ENCODE data around the gene NSDHL. TPM values are rescaled to one million over a fixed set of nuclear protein-coding genes. Genes with fewer than 3 reads are reported as not detected.

Gene NSDHL
- total RNA-seq, result 21.9 and 33.3 TPM in 2 replicates

GRCh38 chrX:152830312-152831305, at the start of gene NSDHL, which contains the start of gene CETN2:
Gene NSDHL (plus strand): TSS chrX:152831063. CDS start chrX:152846325, 15,262 bp downstream.
Gene CETN2 (minus strand): TSS chrX:152830757. CDS start chrX:152830710, 47 bp downstream.

GRCh38 chrX:152897222-152898131, 66.6 kb downstream of the NSDHL start, which contains the start of gene ZNF185:
Gene ZNF185 (plus strand): TSS chrX:152898067. CDS start chrX:152914490, 16,423 bp downstream.

Other genes starting within 250 kb of the NSDHL start
- gene GABRQ, start 193.2 kb upstream of the NSDHL start, total RNA-seq, result not detected in 2 replicates
- gene MAGEA3, start 132.3 kb upstream of the NSDHL start, total RNA-seq, result not detected in 2 replicates
- not detected in 2 replicates for gene CSAG2, start 121.8 kb upstream of the NSDHL start, total RNA-seq
- not detected in 2 replicates for gene MAGEA2B, start 116.4 kb upstream of the NSDHL start, total RNA-seq
- not detected in 2 replicates for gene CSAG1, start 97.3 kb upstream of the NSDHL start, total RNA-seq
- gene MAGEA12, start 97.3 kb upstream of the NSDHL start, total RNA-seq, result not detected in 2 replicates
- gene MAGEA2, start 77.2 kb upstream of the NSDHL start, total RNA-seq, result not detected in 2 replicates
- gene CSAG3, start 71.8 kb upstream of the NSDHL start, total RNA-seq, result not detected in 2 replicates
- gene MAGEA6, start 61.4 kb upstream of the NSDHL start, total RNA-seq, result not detected in 2 replicates
- gene CETN2, start 306 bp upstream of the NSDHL start, total RNA-seq, result 35.7 and 41.9 TPM in 2 replicates
- gene ZNF185, start 67.0 kb downstream of the NSDHL start, total RNA-seq, result 29.1 and 64.0 TPM in 2 replicates
- not detected in 2 replicates for gene PNMA5, start 163.1 kb downstream of the NSDHL start, total RNA-seq
- gene PNMA3, start 225.4 kb downstream of the NSDHL start, total RNA-seq, result not detected in 2 replicates
- gene PNMA6A, start 241.4 kb downstream of the NSDHL start, total RNA-seq, result 0.40 and 0.93 TPM in 2 replicates

Measured in thoracic aorta endothelial cell (primary cell).